ENCODE measurements around the gene RTN4R.

Gene RTN4R

GRCh38 chr22:20234314-20234682 is 33.8 kb downstream of the RTN4R start:
- Histone ChIP-seq H3K27ac (ENCODE audit: low read depth, low read length) (no peak overlapping the region), H4K20me1 (ENCODE audit: control insufficient read depth, insufficient read depth, low read depth, low read length) (no peaks in the 10 kb centered on the region), H3K4me3 (ENCODE audit: low read length) (no peak overlapping the region), H3K36me3 (ENCODE audit: control insufficient read depth, low read length) (no peaks in the 10 kb centered on the region), H3K79me2 (ENCODE audit: control insufficient read depth, low read length) (no peaks in the 10 kb centered on the region), H3K9me2 (replicated peaks; ENCODE audit: control insufficient read depth, low read length) (no peaks in the 10 kb centered on the region), H3K9me3 (ENCODE audit: control insufficient read depth, insufficient read depth, low read length) (no peaks in the 10 kb centered on the region), H3K27me3 (ENCODE audit: control insufficient read depth, low read length) (no peaks in the 10 kb centered on the region), H3K4me2 (ENCODE audit: low read length) (no peak overlapping the region), H3K4me1 (ENCODE audit: control insufficient read depth, low read length) (peaks cover 22% of the 10 kb centered on the region), H3F3A (ENCODE audit: control insufficient read depth, insufficient read depth) (no peaks in the 10 kb centered on the region)
- TF ChIP-seq CTCF (IDR thresholded peaks at IDR 0.05; ENCODE audit: low read depth, low read length, poor library complexity, severe bottlenecking) = no peak
- no peak for TF ChIP-seq EZH2phosphoT487 (IDR thresholded peaks at IDR 0.05; ENCODE audit: borderline replicate concordance, low read length)

- H3K9me3 ChIP-seq (ENCODE audit: control insufficient read depth, insufficient read depth, low read length) = no peaks in the 10 kb centered on the region
- H4K20me1 ChIP-seq (ENCODE audit: control insufficient read depth, insufficient read depth, low read depth, low read length) = no peaks in the 10 kb centered on the region
- no peaks in the 10 kb centered on the region for H3K9me2 ChIP-seq (replicated peaks; ENCODE audit: control insufficient read depth, low read length)
- peaks cover 16% of the 10 kb centered on the region for H3K4me1 ChIP-seq (ENCODE audit: control insufficient read depth, low read length)
- H3K27me3 ChIP-seq (ENCODE audit: control insufficient read depth, low read length) = no peaks in the 10 kb centered on the region
- H3K4me2 ChIP-seq (ENCODE audit: low read length) = no peak overlapping the region
- H3K27ac ChIP-seq (ENCODE audit: low read depth, low read length) = no peak overlapping the region
- no peak for TF ChIP-seq EZH2phosphoT487 (IDR thresholded peaks at IDR 0.05; ENCODE audit: borderline replicate concordance, low read length)
- TF ChIP-seq CTCF (IDR thresholded peaks at IDR 0.05; ENCODE audit: low read depth, low read length, poor library complexity, severe bottlenecking) = no peak
- H3K4me3 ChIP-seq (ENCODE audit: low read length) = no peak overlapping the region
- no peaks in the 10 kb centered on the region for H3K79me2 ChIP-seq (ENCODE audit: control insufficient read depth, low read length)
- no peaks in the 10 kb centered on the region for H3K36me3 ChIP-seq (ENCODE audit: control insufficient read depth, low read length)
- no peaks in the 10 kb centered on the region for H3F3A ChIP-seq (ENCODE audit: control insufficient read depth, insufficient read depth)
Observed at GRCh38 chr22:20233351-20234313, 34.5 kb downstream of the RTN4R start.

GRCh38 chr22:20232781-20233180 is 35.3 kb downstream of the RTN4R start:
- H3F3A ChIP-seq (ENCODE audit: control insufficient read depth, insufficient read depth) = no peaks in the 10 kb centered on the region
- no peaks in the 10 kb centered on the region for H3K79me2 ChIP-seq (ENCODE audit: control insufficient read depth, low read length)
- H3K4me2 ChIP-seq (ENCODE audit: low read length) = no peak overlapping the region
- no peak overlapping the region for H3K4me3 ChIP-seq (ENCODE audit: low read length)
- TF ChIP-seq EZH2phosphoT487 (IDR thresholded peaks at IDR 0.05; ENCODE audit: borderline replicate concordance, low read length) (no peak), CTCF (IDR thresholded peaks at IDR 0.05; ENCODE audit: low read depth, low read length, poor library complexity, severe bottlenecking) (no peak)
- H3K9me2 ChIP-seq (replicated peaks; ENCODE audit: control insufficient read depth, low read length) = no peaks in the 10 kb centered on the region
- H3K4me1 ChIP-seq (ENCODE audit: control insufficient read depth, low read length) = peaks cover 7% of the 10 kb centered on the region
- no peaks in the 10 kb centered on the region for H3K27me3 ChIP-seq (ENCODE audit: control insufficient read depth, low read length)
- H4K20me1 ChIP-seq (ENCODE audit: control insufficient read depth, insufficient read depth, low read depth, low read length) = no peaks in the 10 kb centered on the region
- no peak overlapping the region for H3K27ac ChIP-seq (ENCODE audit: low read depth, low read length)
- H3K36me3 ChIP-seq (ENCODE audit: control insufficient read depth, low read length) = no peaks in the 10 kb centered on the region
- H3K9me3 ChIP-seq (ENCODE audit: control insufficient read depth, insufficient read depth, low read length) = no peaks in the 10 kb centered on the region

Measured in DOHH2 (cell line).